ENCODE results near the gene NEK6. TPM values are rescaled to one million over a fixed set of nuclear protein-coding genes. Genes with fewer than 3 reads are reported as not detected.

The NEK6 gene
- polyA plus RNA-seq, 2 donors: 1.7 to 2.3 TPM

- Histone ChIP-seq H3K9me3 (ENCODE audit: control insufficient read depth in 2 of 2, insufficient read depth in 1 of 2, low read depth in 1 of 2, low read length in 1 of 2) (no peaks in the 10 kb centered on the region), H3K27me3 (ENCODE audit: control insufficient read depth in 1 of 2, insufficient read depth in 2 of 2, low read length in 2 of 2) (no peaks in the 10 kb centered on the region), H3K36me3 (ENCODE audit: control insufficient read depth in 2 of 2, insufficient read depth in 2 of 2, low read length in 1 of 2) (peaks cover 5 to 47% of the 10 kb centered on the region in 2 donors), H3K4me1 (ENCODE audit: control insufficient read depth in 2 of 2, insufficient read depth in 2 of 2, low read length in 1 of 2) (peaks cover 0 to 5% of the 10 kb centered on the region in 2 donors), H3K27ac (ENCODE audit: low read depth in 2 of 2, low read length in 1 of 2) (no peak overlapping the region), H3K4me3 (ENCODE audit: low read depth in 1 of 2, low read length in 2 of 2) (no peak overlapping the region)
- WGBS, 2 donors: 73 to 79% methylated on average over 4 of the region's 4 CpGs
These were observed 96.1 kb downstream of the NEK6 start for GRCh38 chr9:124353811-124354274.

- Histone ChIP-seq H3K9me3 (ENCODE audit: control insufficient read depth in 2 of 2, insufficient read depth in 1 of 2, low read depth in 1 of 2, low read length in 1 of 2) (no peaks in the 10 kb centered on the region), H3K4me3 (ENCODE audit: low read depth in 1 of 2, low read length in 2 of 2) (no peak overlapping the region), H3K36me3 (ENCODE audit: control insufficient read depth in 2 of 2, insufficient read depth in 2 of 2, low read length in 1 of 2) (peaks cover 5 to 42% of the 10 kb centered on the region in 2 donors), H3K4me1 (ENCODE audit: control insufficient read depth in 2 of 2, insufficient read depth in 2 of 2, low read length in 1 of 2) (peaks cover 0 to 5% of the 10 kb centered on the region in 2 donors), H3K27me3 (ENCODE audit: control insufficient read depth in 1 of 2, insufficient read depth in 2 of 2, low read length in 2 of 2) (no peaks in the 10 kb centered on the region), H3K27ac (ENCODE audit: low read depth in 2 of 2, low read length in 1 of 2) (no peak overlapping the region)
- 91 to 92% methylated on average over 17 of the region's 17 CpGs for WGBS, 2 donors
These were observed 96.7 kb downstream of the NEK6 start for GRCh38 chr9:124354346-124355038.

- Histone ChIP-seq H3K36me3 (ENCODE audit: control insufficient read depth in 2 of 2, insufficient read depth in 2 of 2, low read length in 1 of 2) (peaks cover 5 to 35% of the 10 kb centered on the region in 2 donors), H3K27ac (ENCODE audit: low read depth in 2 of 2, low read length in 1 of 2) (no peak overlapping the region), H3K27me3 (ENCODE audit: control insufficient read depth in 1 of 2, insufficient read depth in 2 of 2, low read length in 2 of 2) (no peaks in the 10 kb centered on the region), H3K4me1 (ENCODE audit: control insufficient read depth in 2 of 2, insufficient read depth in 2 of 2, low read length in 1 of 2) (peaks cover 0 to 5% of the 10 kb centered on the region in 2 donors), H3K9me3 (ENCODE audit: control insufficient read depth in 2 of 2, insufficient read depth in 1 of 2, low read depth in 1 of 2, low read length in 1 of 2) (no peaks in the 10 kb centered on the region), H3K4me3 (ENCODE audit: low read depth in 1 of 2, low read length in 2 of 2) (no peak overlapping the region)
- WGBS, 2 donors: 92 to 94% methylated on average over 21 of the region's 21 CpGs
These were observed 97.5 kb downstream of the NEK6 start for GRCh38 chr9:124355039-124355940.

- Histone ChIP-seq H3K27me3 (ENCODE audit: control insufficient read depth in 1 of 2, insufficient read depth in 2 of 2, low read length in 2 of 2) (no peaks in the 10 kb centered on the region), H3K4me1 (ENCODE audit: control insufficient read depth in 2 of 2, insufficient read depth in 2 of 2, low read length in 1 of 2) (peaks cover 0 to 5% of the 10 kb centered on the region in 2 donors), H3K27ac (ENCODE audit: low read depth in 2 of 2, low read length in 1 of 2) (no peak overlapping the region), H3K4me3 (ENCODE audit: low read depth in 1 of 2, low read length in 2 of 2) (no peak overlapping the region), H3K9me3 (ENCODE audit: control insufficient read depth in 2 of 2, insufficient read depth in 1 of 2, low read depth in 1 of 2, low read length in 1 of 2) (no peaks in the 10 kb centered on the region), H3K36me3 (ENCODE audit: control insufficient read depth in 2 of 2, insufficient read depth in 2 of 2, low read length in 1 of 2) (peaks cover 3 to 29% of the 10 kb centered on the region in 2 donors)
- WGBS, 2 donors: 91 to 93% methylated on average over 15 of the region's 15 CpGs
These were observed 98.4 kb downstream of the NEK6 start for GRCh38 chr9:124355941-124356744.

- Histone ChIP-seq H3K36me3 (ENCODE audit: control insufficient read depth in 2 of 2, insufficient read depth in 2 of 2, low read length in 1 of 2) (peaks cover 0 to 31% of the 10 kb centered on the region in 2 donors), H3K9me3 (ENCODE audit: control insufficient read depth in 2 of 2, insufficient read depth in 1 of 2, low read depth in 1 of 2, low read length in 1 of 2) (no peaks in the 10 kb centered on the region), H3K27me3 (ENCODE audit: control insufficient read depth in 1 of 2, insufficient read depth in 2 of 2, low read length in 2 of 2) (no peaks in the 10 kb centered on the region), H3K4me1 (ENCODE audit: control insufficient read depth in 2 of 2, insufficient read depth in 2 of 2, low read length in 1 of 2) (peaks cover 0 to 5% of the 10 kb centered on the region in 2 donors), H3K27ac (ENCODE audit: low read depth in 2 of 2, low read length in 1 of 2) (no peak overlapping the region), H3K4me3 (ENCODE audit: low read depth in 1 of 2, low read length in 2 of 2) (no peak overlapping the region)
- 91 to 93% methylated on average over 19 of the region's 19 CpGs for WGBS, 2 donors
These were observed 99.1 kb downstream of the NEK6 start for GRCh38 chr9:124356745-124357390.

- no peaks in the 10 kb centered on the region for H3K9me3 ChIP-seq (ENCODE audit: control insufficient read depth in 2 of 2, insufficient read depth in 1 of 2, low read depth in 1 of 2, low read length in 1 of 2)
These were observed 100.1 kb downstream of the NEK6 start for GRCh38 chr9:124357721-124358361.

GRCh38 chr9:124358631-124359030 lies 100.9 kb downstream of the NEK6 start:
- H3K27ac ChIP-seq (ENCODE audit: low read depth in 2 of 2, low read length in 1 of 2): no peak overlapping the region
- no peak overlapping the region for H3K4me3 ChIP-seq (ENCODE audit: low read depth in 1 of 2, low read length in 2 of 2)
- 95 to 97% methylated on average over 13 of the region's 13 CpGs for WGBS, 2 donors
- H3K36me3 ChIP-seq (ENCODE audit: control insufficient read depth in 2 of 2, insufficient read depth in 2 of 2, low read length in 1 of 2): peaks cover 0 to 21% of the 10 kb centered on the region in 2 donors
- no peaks in the 10 kb centered on the region for H3K9me3 ChIP-seq (ENCODE audit: control insufficient read depth in 2 of 2, insufficient read depth in 1 of 2, low read depth in 1 of 2, low read length in 1 of 2)
- peaks cover 0 to 5% of the 10 kb centered on the region in 2 donors for H3K4me1 ChIP-seq (ENCODE audit: control insufficient read depth in 2 of 2, insufficient read depth in 2 of 2, low read length in 1 of 2)
- no peaks in the 10 kb centered on the region for H3K27me3 ChIP-seq (ENCODE audit: control insufficient read depth in 1 of 2, insufficient read depth in 2 of 2, low read length in 2 of 2)

More at GRCh38 chr9:124357721-124358361, 100.1 kb downstream of the NEK6 start:
- Histone ChIP-seq H3K36me3 (ENCODE audit: control insufficient read depth in 2 of 2, insufficient read depth in 2 of 2, low read length in 1 of 2) (peaks cover 0 to 26% of the 10 kb centered on the region in 2 donors), H3K27ac (ENCODE audit: low read depth in 2 of 2, low read length in 1 of 2) (no peak overlapping the region), H3K27me3 (ENCODE audit: control insufficient read depth in 1 of 2, insufficient read depth in 2 of 2, low read length in 2 of 2) (no peaks in the 10 kb centered on the region), H3K4me1 (ENCODE audit: control insufficient read depth in 2 of 2, insufficient read depth in 2 of 2, low read length in 1 of 2) (peaks cover 0 to 5% of the 10 kb centered on the region in 2 donors), H3K4me3 (ENCODE audit: low read depth in 1 of 2, low read length in 2 of 2) (no peak overlapping the region)
- WGBS, 2 donors: 83 to 89% methylated on average over 13 of the region's 13 CpGs

GRCh38 chr9:124359426-124359825 lies 101.7 kb downstream of the NEK6 start:
- H3K27me3 ChIP-seq (ENCODE audit: control insufficient read depth in 1 of 2, insufficient read depth in 2 of 2, low read length in 2 of 2): no peaks in the 10 kb centered on the region
- peaks cover 0 to 5% of the 10 kb centered on the region in 2 donors for H3K4me1 ChIP-seq (ENCODE audit: control insufficient read depth in 2 of 2, insufficient read depth in 2 of 2, low read length in 1 of 2)
- peaks cover 3 to 15% of the 10 kb centered on the region in 2 donors for H3K36me3 ChIP-seq (ENCODE audit: control insufficient read depth in 2 of 2, insufficient read depth in 2 of 2, low read length in 1 of 2)
- no peak overlapping the region for H3K27ac ChIP-seq (ENCODE audit: low read depth in 2 of 2, low read length in 1 of 2)
- 92 to 97% methylated on average over 6 of the region's 6 CpGs for WGBS, 2 donors
- no peak overlapping the region for H3K4me3 ChIP-seq (ENCODE audit: low read depth in 1 of 2, low read length in 2 of 2)
- no peaks in the 10 kb centered on the region for H3K9me3 ChIP-seq (ENCODE audit: control insufficient read depth in 2 of 2, insufficient read depth in 1 of 2, low read depth in 1 of 2, low read length in 1 of 2)

Measured in esophagus (tissue), 2 donors.